Measurements from ENCODE around the gene PLEKHA6. TPM values are rescaled to one million over a fixed set of nuclear protein-coding genes. Genes with fewer than 3 reads are reported as not detected.

Gene PLEKHA6
- total RNA-seq, 1 experiment from 2014 or later = 2.1 TPM

GRCh38 chr1:204250428-204251030 is 109.2 kb downstream of the PLEKHA6 start:
- DNase-seq = no peak
- Histone ChIP-seq H3K27ac (ENCODE audit: insufficient read length, low read depth, low read length) (no peak overlapping the region), H2BK120ac (ENCODE audit: low read depth, low read length, poor library complexity, severe bottlenecking) (no peak overlapping the region), H3K18ac (ENCODE audit: insufficient read length, low read depth, low read length) (no peak overlapping the region), H3K9me3 (ENCODE audit: control insufficient read depth, low read depth, low read length) (no peaks in the 10 kb centered on the region), H4K8ac (replicated peaks; ENCODE audit: insufficient read length, low read depth, low read length) (no peak overlapping the region), H4K91ac (ENCODE audit: insufficient read length, low read depth, low read length) (no peak overlapping the region), H3K23me2 (ENCODE audit: insufficient read length, low read depth, low read length, poor library complexity, severe bottlenecking) (no peaks in the 10 kb centered on the region), H3K79me1 (ENCODE audit: insufficient read depth, low read depth, low read length, poor library complexity, severe bottlenecking) (no peaks in the 10 kb centered on the region), H3K4me2 (ENCODE audit: insufficient read depth, insufficient read length, low read length) (no peak overlapping the region), H3K79me2 (ENCODE audit: insufficient read depth, low read length) (no peaks in the 10 kb centered on the region), H4K5ac (ENCODE audit: insufficient read length, low read depth, low read length) (no peak overlapping the region), H3K9ac (ENCODE audit: extremely low read depth, insufficient read length, low read length) (no peak overlapping the region), H2BK15ac (ENCODE audit: low read depth, low read length) (no peak overlapping the region), H2BK5ac (ENCODE audit: insufficient read length, low read length) (no peak overlapping the region), H3T11ph (ENCODE audit: low read length) (no peak overlapping the region), H3K14ac (ENCODE audit: insufficient read depth, low read length) (no peak overlapping the region), H3K23ac (ENCODE audit: insufficient read length, low read depth, low read length) (no peak overlapping the region), H2AK5ac (ENCODE audit: insufficient read length, low read length) (no peak overlapping the region), H2BK12ac (ENCODE audit: insufficient read length, low read depth, low read length) (no peak overlapping the region), H2BK20ac (ENCODE audit: low read depth, low read length, poor library complexity, severe bottlenecking) (no peak overlapping the region), H2AFZ (ENCODE audit: low read length) (no peak overlapping the region), H3K56ac (ENCODE audit: insufficient read length, low read depth, low read length) (no peak overlapping the region), H3K4ac (ENCODE audit: low read depth, low read length) (no peak overlapping the region), H4K20me1 (ENCODE audit: control insufficient read depth, insufficient read depth, insufficient read length) (no peaks in the 10 kb centered on the region), H3K4me1 (ENCODE audit: insufficient read depth, low read length) (peaks cover 11% of the 10 kb centered on the region), H3K27me3 (ENCODE audit: insufficient read depth, low read length) (no peaks in the 10 kb centered on the region)
- Mint-ChIP-seq H3K27me3 (ENCODE audit: low read depth) (no peaks in the 10 kb centered on the region), H3K36me3 (ENCODE audit: insufficient read depth in 1 of 3, low read depth in 3 of 3) (peaks cover 0 to 2% (median 0%) of the 10 kb centered on the region in 3 experiments; a peak in 1 of 7 replicates), H3K4me1 (peaks cover 32 to 39% of the 10 kb centered on the region in 2 experiments), H3K9me3 (no peaks in the 10 kb centered on the region), H3K4me3 (no peak overlapping the region), H3K27ac (no peak overlapping the region; a peak in 1 of 7 replicates)
- whole genome bisulfite sequencing (ENCODE audit: extremely low coverage, insufficient read length, low lambda C conversion rate) = no CpG with 5 or more reads among the region's 12 CpGs
- TF ChIP-seq CTCF (conservative IDR thresholded peaks at IDR 0.05) = no peak
